ENCODE measurements around the gene FBXO9.

GRCh38 chr6:53026526-53026925 lies 38.7 kb upstream of the FBXO9 start:
- TF ChIP-seq EP300 (IDR thresholded peaks at IDR 0.05) (no peak), CTCF (IDR thresholded peaks at IDR 0.05) (no peak), POLR2A (IDR thresholded peaks at IDR 0.05) (no peak)

All from tibial nerve (tissue), 4 donors.